ENCODE data around the gene SMOC2.

SMOC2 gene

GRCh38 chr6:168442646-168443045, 1.7 kb downstream of the SMOC2 start:
- no peak for DNase-seq (ENCODE audit: low read depth in 2 of 2)

GRCh38 chr6:168447282-168447681, 6.3 kb downstream of the SMOC2 start:
- DNase-seq (ENCODE audit: low read depth in 2 of 2), result no peak

- DNase-seq (ENCODE audit: low read depth in 2 of 2), result no peak
These were observed 6.7 kb downstream of the SMOC2 start for GRCh38 chr6:168447700-168448099.

GRCh38 chr6:168448243-168448855, 7.4 kb downstream of the SMOC2 start:
- no peak for DNase-seq (ENCODE audit: low read depth in 2 of 2)

- no peak for DNase-seq (ENCODE audit: low read depth in 2 of 2)
These were observed 9.9 kb downstream of the SMOC2 start for GRCh38 chr6:168450917-168451316.

- no peak for DNase-seq (ENCODE audit: low read depth in 2 of 2)
These were observed 11.0 kb downstream of the SMOC2 start for GRCh38 chr6:168451805-168452517.

GRCh38 chr6:168452685-168453377, 11.8 kb downstream of the SMOC2 start:
- no peak for DNase-seq (ENCODE audit: low read depth in 2 of 2)

GRCh38 chr6:168455847-168456530, 15.0 kb downstream of the SMOC2 start:
- no peak for DNase-seq (ENCODE audit: low read depth in 2 of 2)

GRCh38 chr6:168456907-168457652, 16.1 kb downstream of the SMOC2 start:
- DNase-seq (ENCODE audit: low read depth in 2 of 2), result no peak

- no peak for DNase-seq (ENCODE audit: low read depth in 2 of 2)
These were observed 16.6 kb downstream of the SMOC2 start for GRCh38 chr6:168457653-168457934.

- no peak for DNase-seq (ENCODE audit: low read depth in 2 of 2)
These were observed 17.1 kb downstream of the SMOC2 start for GRCh38 chr6:168458101-168458500.

GRCh38 chr6:168459572-168459971, 18.6 kb downstream of the SMOC2 start:
- no peak for DNase-seq (ENCODE audit: low read depth in 2 of 2)

GRCh38 chr6:168462289-168462853, 21.4 kb downstream of the SMOC2 start:
- DNase-seq (ENCODE audit: low read depth in 2 of 2), result no peak

- no peak for DNase-seq (ENCODE audit: low read depth in 2 of 2)
These were observed 23.6 kb downstream of the SMOC2 start for GRCh38 chr6:168464546-168464945.

GRCh38 chr6:168468045-168468444, 27.1 kb downstream of the SMOC2 start:
- no peak for DNase-seq (ENCODE audit: low read depth in 2 of 2)

- no peak for DNase-seq (ENCODE audit: low read depth in 2 of 2)
These were observed 28.5 kb downstream of the SMOC2 start for GRCh38 chr6:168469521-168469920.

GRCh38 chr6:168469926-168470325, 28.9 kb downstream of the SMOC2 start:
- no peak for DNase-seq (ENCODE audit: low read depth in 2 of 2)

GRCh38 chr6:168472363-168472762, 31.4 kb downstream of the SMOC2 start:
- no peak for DNase-seq (ENCODE audit: low read depth in 2 of 2)

GRCh38 chr6:168473197-168473596, 32.2 kb downstream of the SMOC2 start:
- no peak for DNase-seq (ENCODE audit: low read depth in 2 of 2)

- DNase-seq (ENCODE audit: low read depth in 2 of 2), result no peak
These were observed 34.4 kb downstream of the SMOC2 start for GRCh38 chr6:168475188-168476013.

- DNase-seq (ENCODE audit: low read depth in 2 of 2), result no peak
These were observed 38.4 kb downstream of the SMOC2 start for GRCh38 chr6:168479421-168479820.

Data from stimulated activated CD8-positive, alpha-beta memory T cell treated with anti-CD3 and anti-CD28 coated beads, Interleukin-2, amount 100 ng/mL, for 1 hour (primary cell).